CD8-positive, alpha-beta memory T cell (primary cell): ENCODE results near the gene MAP3K5. TPM values are rescaled to one million over a fixed set of nuclear protein-coding genes. Genes with fewer than 3 reads are reported as not detected.

Source experiments
- CTCF ChIA-PET: fragments of 350-600 bp; sonication (Branson Sonifier 250); formaldehyde crosslinking; loops from one replicate; lab custom pipeline; 2021; ENCODE audit warnings: antibody characterized with exemption; lab: Charles Lee
- POLR2A ChIA-PET: fragments of 350-600 bp; sonication (Branson Sonifier 250); formaldehyde crosslinking; loops from one replicate; lab custom pipeline; 2021; ENCODE audit warnings: antibody characterized with exemption; lab: Charles Lee
- DNase-seq, 5 donors: peaks; one replicate each; pipeline versions ENCODE4 v3.0.0 to v3.0.0-alpha.2; 2020 to 2022; ENCODE audit warnings: mixed read lengths in 1 of 5
- H3K27ac ChIP-seq: one replicate; pipeline ENCODE4 v1.7.0; 2013; ENCODE audit warnings: low read depth, mild to moderate bottlenecking, low read length, moderate library complexity
- H3K27me3 ChIP-seq: 2 replicates; pipeline ENCODE4 v1.7.0; 2013; ENCODE audit warnings: low read length, mild to moderate bottlenecking; ENCODE audit not compliant: insufficient read depth, poor library complexity, severe bottlenecking
- H3K36me3 ChIP-seq: 2 replicates; pipeline ENCODE4 v1.7.0; 2013; ENCODE audit warnings: mild to moderate bottlenecking, low read length, moderate library complexity; ENCODE audit not compliant: insufficient read depth
- H3K4me1 ChIP-seq: 2 replicates; pipeline ENCODE4 v1.7.0; 2013; ENCODE audit warnings: mild to moderate bottlenecking, low read length, moderate library complexity; ENCODE audit not compliant: insufficient read depth
- H3K4me3 ChIP-seq: 2 replicates; pipeline ENCODE4 v1.7.0; 2013; ENCODE audit warnings: mild to moderate bottlenecking, low read length
- H3K9me3 ChIP-seq: 2 replicates; pipeline ENCODE4 v1.7.0; 2013; ENCODE audit warnings: mild to moderate bottlenecking, low read length
- H3K27ac Mint-ChIP-seq, 8 donors: one replicate each; pipeline ENCODE4 v1.8.0; 2020 to 2021; ENCODE audit warnings: mixed read lengths in 8 of 8, mild to moderate bottlenecking in 6 of 8, inconsistent platforms in 3 of 8, moderate library complexity in 3 of 8
- H3K27me3 Mint-ChIP-seq, 2 donors: one replicate each; pipeline ENCODE4 v1.8.0; 2020 to 2021; ENCODE audit warnings: mixed read lengths in 2 of 2, mild to moderate bottlenecking in 1 of 2, moderate library complexity in 1 of 2
- H3K36me3 Mint-ChIP-seq, 3 donors: one replicate each; pipeline ENCODE4 v1.8.0; 2020 to 2021; ENCODE audit warnings: mixed read lengths in 3 of 3, inconsistent platforms in 1 of 3, mild to moderate bottlenecking in 1 of 3
- H3K4me1 Mint-ChIP-seq, 3 donors: one replicate each; pipeline ENCODE4 v1.8.0; 2020 to 2021; ENCODE audit warnings: mixed read lengths in 3 of 3, inconsistent platforms in 1 of 3, mild to moderate bottlenecking in 1 of 3
- H3K4me3 Mint-ChIP-seq, 7 donors: one replicate each; pipeline ENCODE4 v1.8.0; 2020 to 2021; ENCODE audit warnings: mixed read lengths in 7 of 7, mild to moderate bottlenecking in 6 of 7, moderate library complexity in 4 of 7, inconsistent platforms in 2 of 7
- H3K9me3 Mint-ChIP-seq, 5 donors: one replicate each; pipeline ENCODE4 v1.8.0; 2020 to 2022; ENCODE audit warnings: mixed read lengths in 5 of 5, mild to moderate bottlenecking in 3 of 5, moderate library complexity in 2 of 5, inconsistent platforms in 1 of 5
- polyA plus RNA-seq: library from polyadenylated mRNA; unstranded; fragments of 300-500 nt; fragmentation: Illumina TruSeq; gene quantifications from one replicate; pipeline ENCODE4 v1.2.3, GENCODE V29; 2021
- total RNA-seq, 2 experiments: library from RNA; stranded (reverse); gene quantifications; one replicate each; pipeline ENCODE4 v1.2.3, GENCODE V29; 2021

Gene MAP3K5
- total and polyA plus RNA-seq, 3 experiments from 2014 or later, result 12.6 to 19.9 (median 12.9) TPM

- no peak overlapping the region for H3K27ac ChIP-seq
- H3K27me3 ChIP-seq, result no peaks in the 10 kb centered on the region
- Mint-ChIP-seq H3K4me3 (no peak overlapping the region), H3K27me3 (no peaks in the 10 kb centered on the region), H3K4me1 (peaks cover 6 to 14% (median 13%) of the 10 kb centered on the region in 3 donors), H3K9me3 (no peaks in the 10 kb centered on the region), H3K27ac (peak overlapping the region in 7 of 8 donors; percentile 17 to 76 (median 41)), H3K36me3 (peaks cover 0 to 19% (median 5%) of the 10 kb centered on the region in 3 donors)
- ChIA-PET CTCF (interaction anchor here (0.6 to 12.7 kb wide), 35 partner anchors 9 to 587 kb away, joined by 3 to 362 read pairs (median 5); partner anchors contain the start of genes MAP3K5 and PEX7), POLR2A (interaction anchor here (0.5 to 3.0 kb wide), 2 partner anchors 148 to 391 kb away, joined by 3 to 47 read pairs; partner anchors contain the start of gene MAP3K5)
- H3K36me3 ChIP-seq, result no peaks in the 10 kb centered on the region
- H3K9me3 ChIP-seq, result no peaks in the 10 kb centered on the region
- H3K4me3 ChIP-seq, result no peak overlapping the region
- peaks cover 17% of the 10 kb centered on the region for H3K4me1 ChIP-seq
- DNase-seq, result peak; percentile 55 to 85 (median 73)
Measured at GRCh38 chr6:136643850-136644596, 148.3 kb downstream of the MAP3K5 start.

DNA sequence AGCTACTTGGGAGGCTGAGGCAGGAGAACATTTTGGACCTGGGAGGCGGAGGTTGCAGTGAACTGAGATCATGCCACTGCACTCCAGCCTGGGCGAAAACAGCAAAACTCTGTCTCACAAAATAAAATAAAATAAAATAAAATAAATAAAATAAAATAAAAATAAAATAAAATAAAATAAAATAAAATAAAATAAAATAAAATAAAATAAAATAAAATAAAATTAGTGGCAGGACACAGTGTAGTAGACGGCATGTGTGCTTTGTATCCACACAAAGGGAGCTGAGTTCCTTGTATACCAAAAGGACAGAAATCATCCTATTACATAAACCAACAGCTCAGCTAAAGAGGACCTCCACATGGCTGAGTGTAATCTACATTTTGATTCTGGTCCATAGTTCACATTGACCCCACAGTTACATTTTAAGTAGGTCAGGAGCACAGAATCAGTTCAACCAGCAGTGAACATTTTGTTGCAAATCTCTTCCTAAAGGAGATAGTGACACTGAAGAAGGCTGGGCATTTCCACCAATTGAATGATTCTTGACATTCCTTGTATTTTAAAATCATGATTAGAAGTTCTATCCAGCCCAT lies 150.3 kb downstream of the MAP3K5 start:
- Mint-ChIP-seq H3K27ac (peak overlapping the region in 1 of 8 donors; percentile 52), H3K36me3 (peaks cover 3 to 32% (median 10%) of the 10 kb centered on the region in 3 donors), H3K4me3 (no peak overlapping the region), H3K9me3 (no peaks in the 10 kb centered on the region), H3K27me3 (no peaks in the 10 kb centered on the region), H3K4me1 (peaks cover 6 to 14% (median 13%) of the 10 kb centered on the region in 3 donors)
- DNase-seq, result no peak
- Histone ChIP-seq H3K36me3 (peaks cover 4% of the 10 kb centered on the region), H3K27ac (no peak overlapping the region), H3K4me1 (peaks cover 5% of the 10 kb centered on the region), H3K27me3 (no peaks in the 10 kb centered on the region), H3K4me3 (no peak overlapping the region), H3K9me3 (no peaks in the 10 kb centered on the region)
- ChIA-PET POLR2A (no interaction called here), CTCF (interaction anchor here (12.7 kb wide), 1 partner anchor 146 kb away, joined by 362 read pairs; the partner anchor contains the start of gene MAP3K5)

GRCh38 chr6:136641166-136641565 lies 151.1 kb downstream of the MAP3K5 start:
- Histone ChIP-seq H3K4me1 (no peaks in the 10 kb centered on the region), H3K27ac (no peak overlapping the region), H3K27me3 (no peaks in the 10 kb centered on the region), H3K9me3 (no peaks in the 10 kb centered on the region), H3K4me3 (no peak overlapping the region), H3K36me3 (peaks cover 8% of the 10 kb centered on the region)
- ChIA-PET POLR2A (no interaction called here), CTCF (interaction anchor here (12.7 kb wide), 1 partner anchor 147 kb away, joined by 362 read pairs; the partner anchor contains the start of gene MAP3K5)
- Mint-ChIP-seq H3K36me3 (peaks cover 3 to 40% (median 10%) of the 10 kb centered on the region in 3 donors), H3K27ac (no peak overlapping the region), H3K4me3 (no peak overlapping the region), H3K9me3 (no peaks in the 10 kb centered on the region), H3K4me1 (peaks cover 6 to 14% (median 13%) of the 10 kb centered on the region in 3 donors), H3K27me3 (no peaks in the 10 kb centered on the region)
- no peak for DNase-seq

GRCh38 chr6:136640132-136640915 lies 152.0 kb downstream of the MAP3K5 start:
- H3K27me3 Mint-ChIP-seq, result no peaks in the 10 kb centered on the region

DNA sequence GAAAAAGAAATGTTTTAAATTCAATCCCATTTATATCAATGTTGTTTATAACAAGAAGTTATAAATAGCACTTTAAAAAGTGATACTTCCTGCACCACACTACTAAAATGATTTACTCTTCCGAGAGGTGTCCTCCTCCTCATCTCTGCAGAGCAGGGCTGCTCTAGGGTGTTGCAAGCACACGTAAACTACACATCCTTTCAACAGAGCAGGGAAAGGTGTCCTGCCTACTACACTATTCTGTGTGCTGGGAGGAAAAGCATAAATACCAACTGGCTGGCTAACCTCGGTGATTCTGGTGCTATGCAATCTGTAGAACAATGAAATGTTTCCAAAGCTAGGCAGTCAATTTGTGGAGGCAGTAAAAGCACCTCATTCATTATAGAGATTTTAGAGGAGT lies 152.6 kb downstream of the MAP3K5 start:
- Histone ChIP-seq H3K27ac (no peak overlapping the region), H3K4me1 (no peaks in the 10 kb centered on the region), H3K27me3 (no peaks in the 10 kb centered on the region), H3K36me3 (peaks cover 11% of the 10 kb centered on the region), H3K9me3 (no peaks in the 10 kb centered on the region), H3K4me3 (no peak overlapping the region)
- Mint-ChIP-seq H3K27ac (peak overlapping the region in 4 of 8 donors; percentile 14 to 63 (median 44)), H3K36me3 (peaks cover 3 to 50% (median 10%) of the 10 kb centered on the region in 3 donors), H3K4me3 (peak overlapping the region in 1 of 7 donors; percentile 51), H3K4me1 (peaks cover 4 to 14% (median 13%) of the 10 kb centered on the region in 3 donors), H3K9me3 (no peaks in the 10 kb centered on the region), H3K27me3 (no peaks in the 10 kb centered on the region)
- CTCF ChIA-PET, result interaction anchor here (12.7 kb wide), 1 partner anchor 149 kb away, joined by 362 read pairs; the partner anchor contains the start of gene MAP3K5
- no peak for DNase-seq
- POLR2A ChIA-PET, result no interaction called here

More at GRCh38 chr6:136640132-136640915, 152.0 kb downstream of the MAP3K5 start:
- Mint-ChIP-seq H3K27ac (peak overlapping the region in 1 of 8 donors; percentile 63), H3K36me3 (peaks cover 3 to 45% (median 9%) of the 10 kb centered on the region in 3 donors), H3K4me1 (peaks cover 4 to 14% (median 13%) of the 10 kb centered on the region in 3 donors), H3K9me3 (no peaks in the 10 kb centered on the region), H3K4me3 (no peak overlapping the region)
- no peaks in the 10 kb centered on the region for H3K4me1 ChIP-seq
- no peaks in the 10 kb centered on the region for H3K9me3 ChIP-seq
- ChIA-PET POLR2A (no interaction called here), CTCF (interaction anchor here (12.7 kb wide), 1 partner anchor 148 kb away, joined by 362 read pairs; the partner anchor contains the start of gene MAP3K5)
- H3K27ac ChIP-seq, result no peak overlapping the region
- peaks cover 11% of the 10 kb centered on the region for H3K36me3 ChIP-seq
- DNase-seq, result no peak
- H3K27me3 ChIP-seq, result no peaks in the 10 kb centered on the region
- H3K4me3 ChIP-seq, result no peak overlapping the region

DNA sequence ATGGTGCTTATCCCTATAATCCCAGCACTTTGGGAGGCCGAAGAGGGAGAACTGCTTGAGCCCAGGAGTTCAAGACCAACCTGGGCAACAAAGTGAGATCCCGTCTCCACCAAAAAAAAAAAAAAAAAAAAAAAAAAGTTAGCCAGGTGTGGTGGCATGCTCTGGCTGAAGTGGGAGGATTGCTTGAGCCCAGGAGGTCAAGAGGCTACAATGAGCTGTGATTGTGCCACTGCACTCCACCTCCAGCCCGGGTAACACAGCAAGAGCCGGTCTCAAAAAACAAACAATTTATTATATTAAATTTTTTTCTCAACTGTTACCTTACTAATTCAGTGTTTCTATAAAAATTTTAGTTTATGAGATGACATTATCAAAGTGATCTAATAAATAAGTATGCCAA lies 156.7 kb downstream of the MAP3K5 start:
- Histone ChIP-seq H3K4me1 (no peaks in the 10 kb centered on the region), H3K4me3 (no peak overlapping the region), H3K9me3 (no peaks in the 10 kb centered on the region), H3K36me3 (peaks cover 11% of the 10 kb centered on the region), H3K27ac (no peak overlapping the region), H3K27me3 (no peaks in the 10 kb centered on the region)
- no peak for DNase-seq
- CTCF ChIA-PET, result interaction anchor here (1.0 to 3.3 kb wide), 3 partner anchors 9 to 333 kb away, joined by 3 to 13 read pairs (median 12); partner anchors contain the start of gene MAP3K5
- Mint-ChIP-seq H3K27me3 (no peaks in the 10 kb centered on the region), H3K9me3 (no peaks in the 10 kb centered on the region), H3K36me3 (peaks cover 14 to 71% (median 15%) of the 10 kb centered on the region in 3 donors), H3K4me1 (peaks cover 7 to 12% (median 11%) of the 10 kb centered on the region in 3 donors), H3K27ac (no peak overlapping the region), H3K4me3 (no peak overlapping the region)
- POLR2A ChIA-PET, result no interaction called here

DNA sequence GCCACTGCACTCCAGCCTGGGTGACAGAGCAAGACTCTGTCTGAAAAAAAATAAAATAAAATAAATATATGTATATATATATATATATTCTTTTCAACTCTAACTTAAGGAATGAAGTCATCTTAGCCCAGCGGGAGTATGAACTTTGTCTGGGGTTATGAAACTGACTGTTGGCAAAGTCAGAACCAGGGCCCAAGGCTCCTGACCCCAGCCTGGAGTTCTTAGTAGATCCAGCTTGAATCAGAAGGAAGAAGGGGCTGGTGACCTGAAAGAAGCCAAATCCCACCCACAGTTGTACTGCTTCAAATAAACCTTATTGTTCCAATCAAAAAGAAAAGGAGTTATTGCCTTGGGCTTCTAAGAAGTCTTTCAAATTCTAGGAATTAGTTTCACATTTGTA lies 158.9 kb downstream of the MAP3K5 start:
- H3K27ac ChIP-seq, result no peak overlapping the region
- ChIA-PET POLR2A (no interaction called here), CTCF (interaction anchor here (1.0 to 3.3 kb wide), 2 partner anchors 11 to 159 kb away, joined by 3 to 13 read pairs; partner anchors contain the start of gene MAP3K5)
- Mint-ChIP-seq H3K36me3 (peaks cover 19 to 74% (median 21%) of the 10 kb centered on the region in 3 donors), H3K4me1 (peaks cover 0 to 2% (median 0%) of the 10 kb centered on the region in 3 donors), H3K9me3 (no peaks in the 10 kb centered on the region), H3K27me3 (no peaks in the 10 kb centered on the region), H3K4me3 (no peak overlapping the region), H3K27ac (peak overlapping the region in 1 of 8 donors; percentile 6)
- H3K4me3 ChIP-seq, result no peak overlapping the region
- no peaks in the 10 kb centered on the region for H3K9me3 ChIP-seq
- no peaks in the 10 kb centered on the region for H3K4me1 ChIP-seq
- peaks cover 11% of the 10 kb centered on the region for H3K36me3 ChIP-seq
- H3K27me3 ChIP-seq, result no peaks in the 10 kb centered on the region
- no peak for DNase-seq
